Kidney glomerular epithelial cell (primary cell): ENCODE data around the gene PNPLA2.

ENCODE experiments used
- DNase-seq: peaks from one replicate; lab custom pipeline; 2025; lab: John Stamatoyannopoulos, UW

PNPLA2 gene

DNA sequence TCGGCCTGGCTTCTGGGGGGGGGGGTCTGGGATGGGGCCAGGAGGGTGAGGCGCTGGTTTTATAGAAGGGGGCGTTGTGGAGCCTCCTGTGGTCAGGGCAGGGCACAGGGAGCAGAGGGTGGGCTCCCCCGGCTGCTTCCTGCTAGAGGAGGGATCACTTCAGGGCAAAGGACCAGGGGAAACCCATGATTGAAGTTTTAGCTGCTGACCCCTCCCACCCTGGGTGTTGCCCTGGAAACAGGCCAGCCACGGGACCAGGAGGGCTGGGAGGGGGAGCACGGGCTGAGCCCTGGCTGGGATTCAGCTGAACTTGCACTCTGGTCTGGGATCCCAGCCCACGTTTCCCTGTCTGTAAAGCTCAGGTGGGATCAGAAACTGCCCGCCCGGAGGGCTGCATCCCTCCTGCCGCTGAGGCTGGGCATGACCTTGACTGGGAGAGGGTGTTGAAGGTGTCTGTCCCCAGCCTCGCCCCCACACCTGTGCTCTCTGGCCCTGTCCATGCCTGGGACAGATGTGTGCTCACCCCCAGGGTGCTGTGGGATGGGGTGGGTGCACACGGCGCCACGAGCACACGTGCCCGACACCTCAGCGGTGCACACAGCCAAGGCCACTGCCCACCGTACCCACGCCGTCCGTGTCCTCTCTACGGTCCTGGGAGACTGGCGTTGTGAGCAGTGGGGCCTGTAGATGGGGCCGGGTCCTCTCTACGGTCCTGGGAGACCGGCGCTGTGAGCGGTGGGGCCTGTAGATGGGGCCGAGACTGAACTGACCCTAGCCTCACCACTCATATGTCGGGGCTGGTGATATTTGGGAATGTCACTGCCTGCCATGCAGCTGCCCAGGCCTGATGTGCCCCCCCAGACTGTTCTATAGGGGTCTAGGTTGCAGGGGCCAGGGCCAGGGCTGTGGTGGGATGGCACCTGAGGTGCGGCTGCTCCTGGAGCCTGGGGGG is 26.3 kb downstream of the PNPLA2 start:
- peak; percentile 61 for DNase-seq

DNA sequence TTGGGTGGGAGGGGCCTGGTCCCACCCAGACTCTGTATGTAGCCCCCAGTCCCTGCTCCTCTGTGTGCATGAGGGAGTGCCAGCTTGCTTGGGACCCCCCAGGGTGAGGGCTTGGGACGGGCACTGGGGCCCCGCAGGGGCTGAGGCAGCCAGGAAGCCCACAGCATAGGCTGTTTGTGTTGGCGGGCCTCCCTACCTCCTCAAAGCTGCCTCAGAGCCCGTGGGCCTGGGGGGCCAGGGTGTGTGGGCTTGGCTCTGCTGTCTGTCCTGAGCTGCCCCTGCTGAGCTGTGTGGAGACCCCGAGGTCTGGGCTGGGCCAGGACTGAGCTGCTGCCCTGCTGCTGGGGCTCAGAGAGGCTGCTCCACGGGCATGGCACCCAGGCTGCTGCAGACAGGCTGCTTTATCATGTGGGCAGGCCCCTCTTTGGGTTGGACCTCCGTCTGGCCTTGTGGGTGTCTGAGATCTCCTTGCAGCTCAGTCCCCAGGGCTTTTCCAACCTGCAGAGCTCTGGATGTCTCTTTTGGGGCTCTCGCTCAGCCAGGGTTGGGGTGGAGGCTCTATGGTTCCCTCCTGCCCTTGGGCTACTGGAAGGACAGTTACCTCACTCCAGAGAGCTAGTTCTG is 27.3 kb downstream of the PNPLA2 start:
- DNase-seq, result no peak

DNA sequence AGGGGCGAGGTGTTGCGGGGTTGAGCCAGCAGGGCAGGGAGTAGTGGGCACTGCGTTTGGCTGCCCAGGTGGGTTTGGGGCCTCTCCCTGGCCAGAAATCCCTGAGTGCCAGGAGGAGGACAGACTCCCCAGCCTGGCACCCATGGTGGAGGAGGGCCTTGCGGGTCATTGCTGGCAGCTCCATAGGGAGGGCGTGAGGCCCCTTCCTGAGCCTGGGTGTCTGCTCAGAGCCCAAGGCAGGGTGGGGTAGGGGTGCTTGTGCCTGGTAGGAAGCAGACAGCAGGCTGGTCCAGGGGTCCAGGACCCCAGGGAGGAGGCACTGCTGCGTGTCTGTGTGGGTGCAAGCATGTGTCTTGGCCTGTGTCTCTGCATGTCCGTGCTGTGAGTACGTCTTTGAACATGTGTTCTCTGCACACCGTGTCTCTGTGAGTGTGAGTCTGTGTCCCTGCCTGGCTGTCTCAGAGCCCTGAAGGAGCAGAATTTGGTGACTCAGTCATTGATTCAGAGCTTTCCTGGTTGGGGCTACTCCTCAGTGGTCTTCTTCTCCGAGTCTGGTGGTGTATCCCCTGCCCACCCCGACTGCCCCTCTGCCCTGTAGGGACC is 27.9 kb downstream of the PNPLA2 start:
- DNase-seq, result no peak

DNA sequence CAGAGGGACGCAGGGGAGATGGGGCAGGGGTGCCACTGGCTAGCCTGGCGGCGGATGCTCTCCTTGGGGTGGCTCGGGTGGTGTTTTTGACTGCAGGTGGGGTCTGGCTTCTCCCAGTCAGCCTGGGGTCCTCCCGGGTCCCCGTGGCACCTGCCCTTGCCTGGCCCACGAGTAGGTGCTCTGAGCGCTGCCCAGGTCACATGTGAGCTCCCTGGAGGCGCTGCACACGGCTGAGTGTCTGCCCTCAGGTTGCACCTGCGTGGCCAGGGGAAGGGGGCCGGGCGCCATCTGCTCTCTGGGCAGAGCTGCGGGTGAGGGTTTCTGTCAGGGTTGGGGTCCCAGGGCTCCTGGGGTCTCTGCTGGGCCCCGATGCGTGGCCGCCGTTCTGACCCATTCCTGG is 29.2 kb downstream of the PNPLA2 start:
- DNase-seq, result no peak

DNA sequence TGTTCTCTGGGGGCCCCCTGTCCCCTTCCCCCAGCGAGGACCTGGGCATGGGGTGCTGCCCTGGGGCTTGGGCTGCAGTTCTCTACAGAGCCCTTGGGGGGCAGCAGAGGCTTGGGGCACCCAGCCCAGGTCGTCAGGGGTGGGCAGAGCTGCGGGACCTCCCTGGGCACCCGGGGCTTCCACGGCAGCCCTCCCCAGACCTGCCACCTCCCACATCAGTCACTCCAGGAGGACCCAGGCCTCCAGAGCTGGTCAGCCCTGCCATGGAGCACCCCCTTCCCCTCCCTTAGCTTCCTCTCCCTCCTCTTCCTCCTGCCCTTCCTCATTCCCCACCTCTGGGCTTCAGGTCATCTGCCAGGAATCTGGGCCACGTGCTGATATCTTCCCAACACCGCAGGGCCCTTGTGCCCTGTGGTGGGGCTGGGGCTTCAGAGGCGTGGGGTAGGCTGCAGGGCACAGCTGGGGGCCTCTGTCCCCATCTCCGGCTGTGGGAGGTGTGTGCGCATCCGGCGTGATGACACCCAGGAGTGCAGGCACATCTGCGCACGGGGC is 29.7 kb downstream of the PNPLA2 start:
- DNase-seq, result no peak

DNA sequence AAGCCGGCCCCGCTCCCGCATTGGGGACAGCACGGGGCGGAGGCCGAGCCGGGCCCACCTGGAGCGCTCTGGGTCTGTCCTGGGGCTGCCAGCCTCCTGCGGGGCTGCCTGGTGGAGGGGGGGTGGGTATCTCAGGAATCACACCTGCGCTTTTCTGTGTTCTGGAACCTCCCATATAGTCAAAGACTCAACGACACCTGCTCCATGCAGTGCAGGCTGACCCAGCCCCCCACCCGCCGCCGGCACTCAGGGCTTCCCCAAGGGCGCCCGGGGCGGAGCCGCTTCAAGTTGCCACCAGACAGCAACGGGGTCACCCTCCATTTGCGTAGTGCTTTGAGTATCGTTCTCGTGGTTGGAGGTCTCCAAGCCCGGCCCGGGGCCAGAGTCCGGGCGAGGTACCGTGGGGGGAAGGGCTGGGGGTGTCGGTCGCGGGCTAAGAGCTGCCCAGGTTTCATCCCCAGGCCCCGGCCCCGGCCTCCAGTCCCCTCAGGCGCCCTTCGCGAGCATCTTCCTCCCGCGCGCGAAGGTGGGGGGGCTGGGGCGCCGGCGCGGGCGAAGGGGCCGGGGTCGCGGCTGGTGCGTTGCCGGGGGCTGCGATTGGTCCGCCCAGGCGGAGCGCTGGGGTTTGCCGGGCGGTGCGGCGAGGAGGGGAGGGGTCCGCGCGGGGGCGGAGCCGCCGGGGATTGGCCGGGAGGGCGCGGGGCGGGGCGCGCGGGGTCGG is 30.6 kb downstream of the PNPLA2 start:
- DNase-seq, result no peak

DNA sequence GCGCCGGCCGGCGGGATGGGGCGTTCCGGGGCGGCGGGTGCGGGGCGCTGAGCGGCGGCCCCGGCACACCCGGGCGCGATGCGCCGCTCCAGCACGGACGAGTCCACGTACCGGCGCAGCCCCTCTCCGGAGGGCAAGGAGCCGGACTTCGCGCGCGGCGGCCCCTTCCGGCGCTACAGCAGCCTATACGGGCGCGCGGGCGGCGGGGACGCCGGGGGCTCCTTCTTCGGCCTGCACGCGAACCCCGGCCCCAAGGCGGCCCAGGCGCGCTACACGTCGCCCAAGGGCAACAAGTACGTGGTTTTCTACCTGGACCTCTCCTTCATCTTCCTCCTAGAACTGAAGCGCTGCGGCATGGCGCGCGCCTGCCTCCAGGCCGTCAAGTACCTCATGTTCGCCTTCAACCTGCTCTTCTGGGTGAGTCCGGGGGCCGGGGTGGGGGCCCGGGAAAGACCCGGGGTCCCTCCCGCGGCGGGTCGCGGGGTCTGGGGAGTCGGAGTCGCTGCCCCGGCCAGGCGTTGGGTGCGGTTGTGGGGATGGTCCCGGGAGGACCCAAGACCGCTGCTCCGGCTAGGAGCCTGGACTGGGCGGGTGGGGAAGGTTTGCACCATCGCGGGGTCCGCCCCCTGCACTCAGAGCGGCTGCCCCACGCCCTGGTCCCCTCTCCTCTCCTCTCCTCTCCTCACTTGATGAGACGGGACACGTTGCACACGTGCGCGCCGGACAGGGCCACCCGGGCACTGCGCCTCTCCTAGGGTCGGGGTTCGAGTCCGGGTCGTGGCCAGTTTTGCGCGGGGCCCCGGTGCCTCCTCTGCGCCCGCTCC is 31.4 kb downstream of the PNPLA2 start:
- no peak for DNase-seq

DNA sequence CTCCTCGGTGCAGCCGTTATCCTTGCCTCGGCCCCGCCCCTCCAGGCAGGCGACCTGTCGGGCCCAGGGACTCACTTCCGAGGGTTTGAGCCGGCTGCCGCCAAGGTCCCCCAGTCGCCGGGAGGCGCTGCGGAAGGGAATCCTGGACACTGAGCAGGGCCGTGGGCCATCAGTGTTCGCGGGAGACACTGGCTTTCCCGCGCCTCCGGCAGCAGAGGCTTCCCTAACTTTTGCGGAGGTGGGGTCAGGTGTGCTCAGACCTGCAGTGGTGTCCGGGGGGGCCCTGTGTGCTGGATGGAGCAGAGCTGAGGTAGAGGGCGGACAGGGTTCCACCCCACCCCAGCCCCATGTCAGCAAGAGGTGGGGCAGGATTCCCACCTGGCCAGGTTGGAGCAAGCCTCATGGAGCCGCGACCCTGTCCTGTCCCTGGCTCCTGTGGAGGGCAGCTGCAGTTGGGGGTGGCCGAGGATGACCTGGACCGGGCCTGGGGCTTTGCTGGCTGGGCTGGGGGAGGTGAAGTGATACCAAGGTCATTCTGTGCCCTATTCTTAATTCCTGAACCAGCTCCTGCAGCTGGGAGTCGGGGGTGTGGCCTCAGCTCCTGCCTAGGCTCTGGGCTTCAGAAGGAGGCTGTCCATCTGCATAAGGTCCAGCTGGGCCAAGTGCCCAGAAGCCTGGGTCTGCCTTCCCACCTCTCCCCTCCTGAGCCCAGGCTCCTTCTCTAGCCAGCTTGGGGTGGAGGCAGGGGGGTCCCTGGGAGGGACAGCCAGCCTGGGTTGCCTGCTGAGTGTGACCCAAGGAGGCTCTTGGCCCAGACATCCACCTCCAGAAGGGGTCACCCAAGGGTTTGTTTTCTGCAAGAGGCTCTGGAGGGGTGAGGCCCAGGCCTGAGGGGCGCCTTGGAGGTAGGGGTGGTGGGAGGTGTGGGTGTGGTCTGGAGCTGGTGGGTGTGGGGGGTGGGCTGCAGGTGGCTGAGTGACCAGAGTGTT is 32.4 kb downstream of the PNPLA2 start:
- no peak for DNase-seq

DNA sequence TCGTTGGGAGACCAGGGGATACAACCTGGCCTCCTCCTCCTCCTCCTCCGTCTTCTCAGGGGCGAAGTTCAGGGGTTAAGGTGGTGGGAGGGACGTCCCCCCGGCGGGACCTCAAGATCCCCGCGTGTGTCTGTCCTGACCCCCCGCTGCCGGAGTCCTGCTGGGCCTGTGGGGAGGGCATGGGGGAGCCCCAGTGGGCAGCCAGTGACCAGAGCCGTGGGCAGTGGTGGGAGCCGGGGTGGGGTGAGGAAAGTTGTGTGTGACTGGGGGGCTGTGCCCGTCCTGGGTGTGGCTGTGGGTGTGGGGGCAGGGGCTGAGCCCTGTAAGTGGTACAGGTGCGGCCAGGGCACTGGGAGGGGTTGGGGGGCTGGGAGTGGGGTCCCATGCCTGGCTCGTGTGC is 34.0 kb downstream of the PNPLA2 start:
- DNase-seq, result no peak

DNA sequence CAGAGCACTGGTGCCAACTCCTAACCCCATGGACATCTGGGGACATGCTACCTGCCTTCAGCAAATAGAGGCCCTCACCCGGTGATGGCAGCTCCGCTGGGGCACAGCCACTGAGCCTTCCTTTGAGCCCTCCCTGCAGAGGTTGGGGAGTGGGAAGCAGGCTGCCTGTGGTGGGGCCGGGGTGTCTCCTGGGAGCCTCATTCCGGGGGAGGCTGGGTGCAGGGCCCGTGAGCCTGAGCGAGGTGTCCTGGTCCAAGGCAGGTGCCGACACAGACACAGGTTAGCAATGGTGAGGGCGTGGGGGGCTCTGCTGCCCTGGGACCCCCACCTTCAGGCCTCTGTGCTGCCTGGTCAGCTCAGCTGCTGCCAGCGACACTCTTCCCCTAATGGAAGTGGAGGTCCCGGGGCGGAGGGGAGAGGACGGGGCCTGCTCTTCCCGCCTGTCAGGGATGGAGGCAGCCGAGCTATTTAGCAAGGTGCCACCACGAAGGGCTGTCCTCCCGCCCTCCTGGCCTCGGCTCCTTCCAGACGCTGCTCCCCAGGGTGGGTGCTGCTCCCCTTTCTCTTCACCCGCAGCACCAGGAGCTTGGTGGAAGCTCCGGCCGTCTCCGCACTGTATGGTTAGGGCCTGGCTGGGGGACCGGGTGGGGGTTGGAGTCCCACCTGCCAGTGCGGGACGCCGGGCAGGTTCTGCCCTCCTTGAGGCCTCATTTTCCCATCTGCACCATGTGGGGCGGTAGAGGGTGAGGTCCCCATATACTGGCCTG is 35.2 kb downstream of the PNPLA2 start:
- DNase-seq, result no peak

DNA sequence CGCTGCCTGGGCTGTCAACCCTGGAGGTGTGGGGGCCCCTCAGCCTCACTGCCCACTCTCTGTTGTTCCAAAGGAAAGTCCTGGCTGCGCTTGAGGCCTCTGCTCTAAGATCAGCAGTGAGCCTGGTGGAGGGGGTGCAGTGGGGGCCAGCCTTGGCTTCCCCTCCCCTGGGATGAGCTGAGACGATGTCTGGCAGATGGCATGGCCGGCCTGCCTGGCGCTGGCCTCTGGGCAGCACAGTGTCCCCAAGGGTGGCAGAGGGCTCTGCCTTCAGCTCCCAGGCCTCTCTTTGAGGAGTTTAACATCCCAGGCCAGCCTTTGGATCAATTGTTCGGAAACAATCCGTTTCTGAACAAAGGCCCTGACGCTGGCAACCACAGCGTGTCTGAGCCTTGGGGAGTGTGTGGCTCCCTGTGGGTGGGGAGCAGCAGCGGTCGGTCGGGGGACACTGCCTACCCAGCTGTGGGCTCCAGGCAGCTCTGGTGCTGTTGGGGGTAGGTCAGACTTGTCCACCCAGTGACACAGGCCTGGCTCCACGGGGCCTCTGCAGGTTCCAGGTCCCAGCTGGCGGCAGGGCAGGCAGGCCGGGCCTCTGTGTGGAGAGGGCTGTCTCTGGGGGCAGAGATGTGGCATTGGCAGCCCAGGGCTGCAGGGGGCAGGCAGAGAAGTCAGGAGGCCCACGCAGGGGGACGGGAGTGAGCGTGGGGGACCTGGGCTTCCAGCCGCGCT is 36.1 kb downstream of the PNPLA2 start:
- DNase-seq, result no peak

DNA sequence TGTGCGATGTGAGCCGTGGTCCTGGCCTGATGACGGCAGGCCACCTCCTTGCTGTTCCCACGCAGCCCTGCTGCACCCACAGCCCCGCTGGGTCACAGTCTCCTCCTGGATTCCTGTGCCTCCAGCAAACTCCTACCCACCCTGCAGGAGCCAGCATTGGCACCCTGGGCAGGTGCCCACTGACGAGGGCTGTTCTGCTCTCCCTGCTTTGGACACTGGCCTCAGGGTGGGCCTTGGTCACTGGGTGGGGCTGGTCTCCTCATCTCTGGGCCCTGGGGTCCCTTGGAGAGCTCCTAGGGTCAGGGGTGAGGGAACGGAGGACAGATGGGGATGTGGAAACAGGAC is 36.6 kb downstream of the PNPLA2 start:
- no peak for DNase-seq

DNA sequence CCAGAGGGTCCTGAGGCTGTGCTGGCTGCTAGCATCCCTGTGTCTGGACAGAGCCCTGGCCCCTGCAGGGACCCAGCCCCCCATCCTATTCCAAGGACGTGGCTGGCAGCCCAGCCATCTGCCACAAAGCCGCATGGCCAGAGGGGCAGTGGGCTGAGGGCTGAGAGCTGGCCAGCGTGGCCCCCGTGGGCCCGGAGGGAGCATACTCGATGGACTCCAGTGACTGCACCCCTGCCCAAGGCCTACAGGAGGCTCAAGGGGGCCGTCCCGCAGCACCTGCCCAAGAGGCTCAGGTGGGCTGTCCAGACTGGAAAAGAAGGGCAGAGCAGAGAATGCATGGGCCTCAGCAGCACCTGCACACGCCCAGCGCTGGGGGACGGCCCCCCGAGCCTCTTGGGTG is 37.1 kb downstream of the PNPLA2 start:
- DNase-seq, result no peak

DNA sequence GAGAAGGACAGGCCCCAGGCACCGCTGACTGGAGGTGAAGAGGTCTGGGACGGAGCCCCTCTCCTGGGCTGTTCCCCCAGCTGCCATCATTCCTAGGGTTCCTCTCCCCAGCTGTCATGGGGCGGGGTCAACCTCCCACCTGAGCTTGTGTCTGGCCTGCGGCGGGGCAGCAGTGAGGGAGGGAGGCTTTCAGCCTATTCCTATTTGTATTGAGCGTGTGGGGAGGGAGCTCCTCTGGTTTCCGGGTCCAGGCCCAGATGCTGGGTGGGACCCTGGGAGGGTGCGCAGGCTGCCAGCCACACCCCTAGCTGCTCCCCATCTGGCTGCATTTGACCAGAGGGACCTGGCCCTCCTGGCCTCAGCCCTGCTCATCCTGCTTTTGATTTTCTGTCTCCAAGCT is 37.7 kb downstream of the PNPLA2 start:
- DNase-seq, result no peak

DNA sequence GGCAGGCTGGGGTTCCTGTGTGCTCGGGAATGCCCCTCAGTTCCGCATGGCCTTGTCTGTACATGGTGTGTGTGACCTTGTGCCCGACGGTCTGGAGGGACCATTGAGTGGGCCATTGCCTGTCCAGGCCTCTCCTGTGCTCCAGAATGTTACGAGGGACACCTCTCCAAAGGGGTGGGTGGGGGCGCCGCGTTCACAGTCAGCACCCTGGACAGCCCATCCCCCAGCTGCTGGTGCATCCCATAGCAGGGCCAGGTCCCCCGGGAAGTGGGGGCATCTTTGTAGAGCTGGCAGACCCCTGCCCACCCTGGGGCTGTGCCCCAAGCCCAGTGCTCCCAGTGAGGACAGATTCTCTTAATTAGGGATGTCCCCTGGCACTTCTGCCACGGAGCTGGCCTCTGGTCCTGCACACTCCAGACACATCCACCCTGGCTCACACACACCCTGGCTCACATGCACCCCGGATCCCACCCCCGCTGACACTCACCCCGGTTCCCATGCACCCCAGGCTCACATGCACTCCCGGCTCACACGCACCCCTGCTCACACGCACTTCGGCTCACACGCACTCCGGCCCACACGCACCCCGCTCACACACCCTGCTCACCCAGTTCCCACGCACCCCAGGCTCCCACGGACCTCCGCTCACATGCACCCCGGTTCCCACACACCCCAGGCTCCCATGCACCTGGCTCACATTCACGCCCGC is 39.5 kb downstream of the PNPLA2 start:
- DNase-seq, result no peak

DNA sequence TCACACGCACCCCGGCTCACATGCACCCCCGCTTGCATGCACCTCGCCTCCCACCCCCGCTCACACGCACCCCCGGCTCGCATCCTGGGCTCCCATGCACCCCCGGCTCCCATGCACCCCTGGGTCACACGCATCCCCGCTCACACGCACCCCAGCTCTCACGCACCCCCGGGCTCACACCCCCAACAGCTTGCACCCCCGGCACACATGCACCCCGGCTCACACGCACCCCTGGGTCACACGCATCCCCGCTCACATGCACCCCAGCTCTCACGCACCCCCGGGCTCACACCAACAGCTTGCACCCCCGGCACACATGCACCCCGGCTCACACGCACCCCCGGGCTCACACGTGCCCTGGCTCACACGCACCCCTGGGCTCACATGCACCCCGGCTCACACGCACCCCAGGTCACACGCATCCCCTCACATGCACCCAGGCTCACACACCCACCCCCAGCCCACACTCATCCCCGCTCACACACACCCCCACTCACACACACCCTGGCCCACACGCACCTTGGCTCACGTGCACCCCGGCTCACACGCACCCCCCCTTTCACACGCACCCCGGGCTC is 40.1 kb downstream of the PNPLA2 start:
- DNase-seq, result no peak

DNA sequence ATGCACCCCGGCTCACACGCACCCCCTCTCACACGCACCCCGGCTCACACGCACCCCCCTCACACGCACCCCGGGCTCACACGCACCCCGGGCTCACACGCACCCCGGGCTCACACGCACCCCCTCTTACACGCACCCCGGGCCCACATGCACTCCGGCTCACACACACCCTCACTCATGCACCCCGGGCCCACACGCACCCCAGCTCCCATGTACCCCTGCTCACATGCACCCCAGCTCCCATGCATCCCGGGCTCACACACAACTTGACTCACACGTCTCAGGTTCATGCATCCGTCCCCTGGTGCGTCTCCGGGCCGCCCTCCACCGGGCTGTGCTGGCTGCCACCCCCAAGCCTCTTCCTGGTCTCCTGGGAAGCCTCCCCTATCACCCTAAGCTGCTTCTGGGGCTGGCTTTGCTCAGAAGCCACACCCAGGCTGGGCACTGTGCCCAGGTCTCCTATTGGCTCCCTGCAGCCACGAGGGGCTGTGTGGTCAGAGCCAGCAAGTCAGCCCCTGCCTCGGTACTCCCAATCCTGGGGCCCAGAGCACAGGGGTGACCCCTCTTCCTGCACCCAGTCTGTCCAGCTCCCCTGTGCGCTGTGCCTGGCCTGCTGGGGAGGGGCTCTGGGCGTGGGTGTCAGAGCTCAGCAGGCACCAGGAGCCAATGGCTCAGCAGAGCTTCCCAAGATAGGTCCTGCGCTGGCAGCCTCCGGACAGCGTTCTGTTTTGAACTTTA is 40.8 kb downstream of the PNPLA2 start:
- DNase-seq, result no peak
